H9 (cell line): ENCODE measurements around the gene TMEM179B. TPM values are rescaled to one million over a fixed set of nuclear protein-coding genes. Genes with fewer than 3 reads are reported as not detected.
A peak's percentile ranks its signal among the peaks of the same experiment; 100 is the strongest.

Experiments
- DNase-seq: peaks from one replicate; pipeline ENCODE4 v3.0.0-alpha.2; 2017
- H2AFZ ChIP-seq: one replicate; pipeline ENCODE4 v1.6.1; 2013; ENCODE audit warnings: mild to moderate bottlenecking, low read length, control low read depth, moderate library complexity
- H2AK5ac ChIP-seq: 2 replicates; pipeline ENCODE4 v1.6.1; 2013; ENCODE audit warnings: low read length, control low read depth, mixed read lengths; ENCODE audit not compliant: insufficient read length
- H2BK120ac ChIP-seq: one replicate; pipeline ENCODE4 v1.6.1; 2013; ENCODE audit warnings: low read depth, mild to moderate bottlenecking, low read length, control low read depth, inconsistent platforms; ENCODE audit not compliant: poor library complexity, severe bottlenecking
- H2BK12ac ChIP-seq: 2 replicates; pipeline ENCODE4 v1.6.1; 2013; ENCODE audit warnings: low read length, control low read depth, mixed read lengths, low read depth; ENCODE audit not compliant: insufficient read length
- H2BK15ac ChIP-seq: 2 replicates; pipeline ENCODE4 v1.6.1; 2013; ENCODE audit warnings: low read depth, low read length, control low read depth
- H2BK20ac ChIP-seq: one replicate; pipeline ENCODE4 v1.6.1; 2013; ENCODE audit warnings: low read depth, mild to moderate bottlenecking, low read length, control low read depth, inconsistent platforms; ENCODE audit not compliant: poor library complexity, severe bottlenecking
- H2BK5ac ChIP-seq: 2 replicates; pipeline ENCODE4 v1.6.1; 2013; ENCODE audit warnings: low read length, control low read depth, mixed read lengths; ENCODE audit not compliant: insufficient read length
- H3K14ac ChIP-seq: 2 replicates; pipeline ENCODE4 v1.6.1; 2013; ENCODE audit warnings: low read length, control low read depth; ENCODE audit not compliant: insufficient read depth
- H3K18ac ChIP-seq: 2 replicates; pipeline ENCODE4 v1.6.1; 2013; ENCODE audit warnings: low read depth, mild to moderate bottlenecking, mixed read lengths, low read length, control low read depth; ENCODE audit not compliant: insufficient read length
- H3K23ac ChIP-seq: 2 replicates; pipeline ENCODE4 v1.6.1; 2013; ENCODE audit warnings: low read length, control low read depth, mixed read lengths, low read depth; ENCODE audit not compliant: insufficient read length
- H3K23me2 ChIP-seq: 2 replicates; pipeline ENCODE4 v1.6.1; 2013; ENCODE audit warnings: low read depth, mild to moderate bottlenecking, mixed read lengths, low read length, control low read depth; ENCODE audit not compliant: insufficient read length, poor library complexity, severe bottlenecking
- H3K27ac ChIP-seq: 2 replicates; pipeline ENCODE4 v1.5.1; 2013; ENCODE audit warnings: low read length, control low read depth, mixed read lengths, low read depth; ENCODE audit not compliant: insufficient read length
- H3K27me3 ChIP-seq: 2 replicates; pipeline ENCODE4 v1.6.1; 2013; ENCODE audit warnings: low read length, control low read depth, inconsistent platforms; ENCODE audit not compliant: insufficient read depth
- H3K4ac ChIP-seq: 2 replicates; pipeline ENCODE4 v1.6.1; 2013; ENCODE audit warnings: low read depth, mild to moderate bottlenecking, control low read depth, inconsistent platforms, low read length, moderate library complexity
- H3K4me1 ChIP-seq: 2 replicates; pipeline ENCODE4 v1.6.1; 2013; ENCODE audit warnings: low read length, control low read depth, inconsistent platforms; ENCODE audit not compliant: insufficient read depth
- H3K4me2 ChIP-seq: 2 replicates; pipeline ENCODE4 v1.6.1; 2013; ENCODE audit warnings: low read length, control low read depth, mixed read lengths; ENCODE audit not compliant: insufficient read length, insufficient read depth
- H3K56ac ChIP-seq: 2 replicates; pipeline ENCODE4 v1.6.1; 2013; ENCODE audit warnings: low read depth, mild to moderate bottlenecking, mixed read lengths, low read length, control low read depth; ENCODE audit not compliant: insufficient read length
- H3K79me1 ChIP-seq: 2 replicates; pipeline ENCODE4 v1.6.1; 2013; ENCODE audit warnings: low read depth, mild to moderate bottlenecking, moderate library complexity, low read length, control low read depth, inconsistent platforms; ENCODE audit not compliant: insufficient read depth, poor library complexity, severe bottlenecking
- H3K79me2 ChIP-seq: 2 replicates; pipeline ENCODE4 v1.6.1; 2013; ENCODE audit warnings: low read length, control low read depth, inconsistent platforms; ENCODE audit not compliant: insufficient read depth
- H3K9ac ChIP-seq: 2 replicates; pipeline ENCODE4 v1.6.1; 2013; ENCODE audit warnings: low read length, control low read depth, mixed read lengths; ENCODE audit not compliant: insufficient read length; ENCODE audit errors: extremely low read depth
- H3K9me3 ChIP-seq: one replicate; pipeline ENCODE4 v1.6.1; 2013; ENCODE audit warnings: low read depth, low read length, inconsistent platforms; ENCODE audit not compliant: control insufficient read depth
- H3T11ph ChIP-seq: one replicate; pipeline ENCODE4 v1.6.1; 2013; ENCODE audit warnings: mild to moderate bottlenecking, low read length, control low read depth, inconsistent platforms
- H4K20me1 ChIP-seq: one replicate; pipeline ENCODE4 v1.6.1; 2013; ENCODE audit not compliant: control insufficient read depth, insufficient read length, insufficient read depth
- H4K5ac ChIP-seq: 2 replicates; pipeline ENCODE4 v1.6.1; 2013; ENCODE audit warnings: low read depth, mild to moderate bottlenecking, mixed read lengths, low read length, control low read depth; ENCODE audit not compliant: insufficient read length
- H4K8ac ChIP-seq: replicated peaks from 2 replicates; pipeline ENCODE4 v1.6.1; 2013; ENCODE audit warnings: low read length, control low read depth, mixed read lengths, low read depth; ENCODE audit not compliant: insufficient read length
- H4K91ac ChIP-seq: 2 replicates; pipeline ENCODE4 v1.6.1; 2013; ENCODE audit warnings: low read depth, mild to moderate bottlenecking, moderate library complexity, mixed read lengths, low read length, control low read depth; ENCODE audit not compliant: insufficient read length
- H3K27ac Mint-ChIP-seq, 3 experiments: 2 replicates in 2 of 3; 3 replicates in 1 of 3; pipeline ENCODE4 v1.8.0; 2020 to 2021; ENCODE audit warnings: mixed read lengths in 3 of 3, mild to moderate bottlenecking in 1 of 3, moderate library complexity in 1 of 3
- H3K27me3 Mint-ChIP-seq: 2 replicates; pipeline ENCODE4 v1.8.0; 2021; ENCODE audit warnings: low read depth, mild to moderate bottlenecking, moderate library complexity, mixed read lengths
- H3K36me3 Mint-ChIP-seq, 3 experiments: 2 replicates in 2 of 3; 3 replicates in 1 of 3; pipeline ENCODE4 v1.8.0; 2020 to 2021; ENCODE audit warnings: low read depth in 3 of 3, mixed read lengths in 3 of 3; ENCODE audit not compliant: insufficient read depth in 1 of 3
- H3K4me1 Mint-ChIP-seq, 2 experiments: 2 replicates each; pipeline ENCODE4 v1.8.0; 2020; ENCODE audit warnings: mixed read lengths in 2 of 2
- H3K4me3 Mint-ChIP-seq, 2 experiments: 2 replicates in 1 of 2; 3 replicates in 1 of 2; pipeline ENCODE4 v1.8.0; 2020 to 2021; ENCODE audit warnings: mild to moderate bottlenecking in 2 of 2, mixed read lengths in 2 of 2, moderate library complexity in 1 of 2
- H3K9me3 Mint-ChIP-seq, 2 experiments: 2 replicates in 1 of 2; 3 replicates in 1 of 2; pipeline ENCODE4 v1.8.0; 2020; ENCODE audit warnings: mild to moderate bottlenecking in 2 of 2, mixed read lengths in 2 of 2, moderate library complexity in 1 of 2
- WGBS: extraction: QIAGEN DNeasy Blood & Tissue Kit; methylation state at CpG from one replicate; pipeline ENCODE4 v1.1.7; 2013; ENCODE audit warnings: missing lambda C conversion rate, low lambda C conversion rate, mixed read lengths; ENCODE audit not compliant: insufficient read length; ENCODE audit errors: extremely low coverage; 5-methylcytosine and 5-hydroxymethylcytosine counted together
- total RNA-seq: library from RNA; stranded (reverse); gene quantifications from 2 replicates; pipeline ENCODE4 v1.2.1, GENCODE V29; 2021
- TF ChIP-seq, protein P1 (sequence below): fragments of 200-600 bp; sonication (generic); conservative IDR thresholded peaks from 3 replicates; pipeline ENCODE4 v1.8.0; 2021; ENCODE audit warnings: antibody characterized with exemption, mild to moderate bottlenecking

TMEM179B gene
- total RNA-seq, 1 experiment from 2014 or later: 25.0 TPM

DNA sequence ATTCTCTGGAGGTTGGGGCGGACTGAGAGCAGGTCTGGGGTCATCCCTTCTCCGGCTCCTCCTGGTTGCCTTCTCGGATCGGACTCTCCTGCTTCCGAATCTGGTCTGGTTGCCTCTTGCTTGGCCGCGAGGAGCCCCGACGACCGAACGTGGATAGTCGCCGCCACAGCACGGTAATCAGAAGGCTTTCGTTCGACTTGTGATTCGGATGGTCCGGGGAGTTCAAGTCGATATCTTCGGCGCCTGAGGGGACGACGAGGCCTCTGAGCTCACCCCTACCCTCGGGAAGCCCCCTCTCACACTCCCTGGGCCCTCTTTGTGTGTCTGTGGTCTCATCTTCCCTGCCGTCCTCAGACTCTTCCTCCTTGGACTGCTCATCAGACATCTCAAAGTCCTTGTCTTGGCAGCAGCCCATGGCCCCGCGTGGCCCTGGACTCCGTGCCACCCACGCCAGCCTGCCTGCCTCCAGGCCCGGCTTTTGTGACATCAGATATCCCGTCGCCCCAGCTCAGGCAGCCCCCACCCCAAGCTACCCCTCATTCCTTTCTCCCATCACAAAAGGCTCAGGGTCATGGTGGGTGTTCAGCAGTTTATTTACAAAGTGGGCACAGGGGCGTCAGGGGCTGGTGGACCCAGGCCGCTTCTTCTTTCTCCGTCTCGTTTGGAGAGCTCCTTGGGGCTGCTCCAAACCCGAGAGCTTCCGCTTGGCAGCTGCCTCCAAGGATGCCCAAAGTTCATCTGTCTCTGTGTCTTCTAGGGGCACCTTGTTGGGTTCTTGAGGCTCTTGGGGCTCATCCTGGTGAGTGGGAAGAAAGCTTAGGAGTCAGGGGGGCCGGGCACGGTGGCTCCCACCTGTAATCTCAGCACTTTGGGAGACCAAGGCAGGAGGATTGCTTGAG, 45.4 kb downstream of the TMEM179B start, which contains the start of gene TEX54:
Gene TEX54 (minus strand): TSS at position 506 of the 899 bp plus-strand sequence.
- Histone ChIP-seq H3K18ac (peak within 1 kb of the TSS; percentile 99), H3K4ac (no peak within 1 kb of the TSS; the same call in 1 of the 2 replicates), H3K27me3 (no peaks in the 10 kb centered on the region), H3K14ac (peak within 1 kb of the TSS; percentile 99), H4K5ac (no peak within 1 kb of the TSS), H2AK5ac (no peak within 1 kb of the TSS), H3K79me2 (peaks cover 6% of the 10 kb centered on the region; the same call in 1 of the 2 replicates), H2BK120ac (no peak within 1 kb of the TSS), H2BK20ac (no peak within 1 kb of the TSS), H2BK12ac (no peak within 1 kb of the TSS), H4K91ac (no peak within 1 kb of the TSS), H4K8ac (no peak within 1 kb of the TSS), H3K9me3 (no peaks in the 10 kb centered on the region), H4K20me1 (no peaks in the 10 kb centered on the region), H3K4me2 (peak within 1 kb of the TSS; percentile 91), H3T11ph (no peak within 1 kb of the TSS), H3K56ac (no peak within 1 kb of the TSS), H3K79me1 (peaks cover under 1% of the 10 kb centered on the region), H3K27ac (no peak within 1 kb of the TSS), H2BK15ac (no peak within 1 kb of the TSS), H3K23me2 (peaks cover 10% of the 10 kb centered on the region), H3K4me1 (no peaks in the 10 kb centered on the region), H3K9ac (peak within 1 kb of the TSS; percentile 85), H3K23ac (no peak within 1 kb of the TSS), H2BK5ac (peak within 1 kb of the TSS; percentile 41), H2AFZ (no peak within 1 kb of the TSS)
- peak within 1 kb of the TSS; percentile 100 for H3K27ac Mint-ChIP-seq
- TF ChIP-seq, protein P1, sequence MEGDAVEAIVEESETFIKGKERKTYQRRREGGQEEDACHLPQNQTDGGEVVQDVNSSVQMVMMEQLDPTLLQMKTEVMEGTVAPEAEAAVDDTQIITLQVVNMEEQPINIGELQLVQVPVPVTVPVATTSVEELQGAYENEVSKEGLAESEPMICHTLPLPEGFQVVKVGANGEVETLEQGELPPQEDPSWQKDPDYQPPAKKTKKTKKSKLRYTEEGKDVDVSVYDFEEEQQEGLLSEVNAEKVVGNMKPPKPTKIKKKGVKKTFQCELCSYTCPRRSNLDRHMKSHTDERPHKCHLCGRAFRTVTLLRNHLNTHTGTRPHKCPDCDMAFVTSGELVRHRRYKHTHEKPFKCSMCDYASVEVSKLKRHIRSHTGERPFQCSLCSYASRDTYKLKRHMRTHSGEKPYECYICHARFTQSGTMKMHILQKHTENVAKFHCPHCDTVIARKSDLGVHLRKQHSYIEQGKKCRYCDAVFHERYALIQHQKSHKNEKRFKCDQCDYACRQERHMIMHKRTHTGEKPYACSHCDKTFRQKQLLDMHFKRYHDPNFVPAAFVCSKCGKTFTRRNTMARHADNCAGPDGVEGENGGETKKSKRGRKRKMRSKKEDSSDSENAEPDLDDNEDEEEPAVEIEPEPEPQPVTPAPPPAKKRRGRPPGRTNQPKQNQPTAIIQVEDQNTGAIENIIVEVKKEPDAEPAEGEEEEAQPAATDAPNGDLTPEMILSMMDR: no peak
- H3K27me3 Mint-ChIP-seq: no peaks in the 10 kb centered on the region
- H3K4me3 Mint-ChIP-seq: peak within 1 kb of the TSS; percentile 99 to 100
- H3K9me3 Mint-ChIP-seq: no peaks in the 10 kb centered on the region; a peak in 1 of 5 replicates
- DNase-seq: no peak
- no CpG with 5 or more reads among the region's 40 CpGs for WGBS
- peaks cover 31 to 55% (median 54%) of the 10 kb centered on the region in 3 experiments for H3K36me3 Mint-ChIP-seq
- H3K4me1 Mint-ChIP-seq: peaks cover 17 to 24% of the 10 kb centered on the region in 2 experiments
